Lower leg skin (tissue), 3 donors: ENCODE measurements around the gene LCLAT1.

Experiments
- CTCF ChIP-seq, 3 donors: fragments of 450-650 bp; IDR thresholded peaks; one replicate each; pipeline ENCODE4 v1.5.1; 2016; ENCODE audit warnings: antibody characterized with exemption in 3 of 3, mild to moderate bottlenecking in 3 of 3, moderate library complexity in 2 of 3
- POLR2A ChIP-seq, 2 donors: fragments of 450-650 bp; IDR thresholded peaks; one replicate each; pipeline ENCODE4 v1.6.1; 2016 to 2017; ENCODE audit warnings: antibody characterized with exemption in 2 of 2, mild to moderate bottlenecking in 1 of 2, moderate library complexity in 1 of 2

GRCh38 chr2:30422444-30423040 lies 24.5 kb upstream of the LCLAT1 start:
- TF ChIP-seq POLR2A (IDR thresholded peaks at IDR 0.05): no peak
- no peak for TF ChIP-seq CTCF (IDR thresholded peaks at IDR 0.05)
